Measurements from ENCODE around the gene TMEM151A. TPM values are rescaled to one million over a fixed set of nuclear protein-coding genes. Genes with fewer than 3 reads are reported as not detected.

TMEM151A gene
- total RNA-seq, 2 donors from 2014 or later: 0.27 TPM; not detected in 1

GRCh38 chr11:66333220-66333877 lies 41.7 kb downstream of the TMEM151A start:
- H3K4me3 ChIP-seq: no peak overlapping the region
- no peak for TF ChIP-seq CTCF (IDR thresholded peaks at IDR 0.05)
- H3K27ac ChIP-seq: no peak overlapping the region
- ATAC-seq (ENCODE audit: insufficient number of reproducible peaks, low FRiP score, low read depth): no peak
- H3K4me1 ChIP-seq (ENCODE audit: control insufficient read depth in 1 of 2, low read depth in 2 of 2): peaks cover 13 to 27% of the 10 kb centered on the region in 2 donors
- DNase-seq (ENCODE audit: low spot score): no peak
- peaks cover under 1% of the 10 kb centered on the region for H3K36me3 ChIP-seq
- H3K27me3 ChIP-seq (replicated peaks; ENCODE audit: insufficient read depth): no peaks in the 10 kb centered on the region
- H3K9me3 ChIP-seq: no peaks in the 10 kb centered on the region

DNA sequence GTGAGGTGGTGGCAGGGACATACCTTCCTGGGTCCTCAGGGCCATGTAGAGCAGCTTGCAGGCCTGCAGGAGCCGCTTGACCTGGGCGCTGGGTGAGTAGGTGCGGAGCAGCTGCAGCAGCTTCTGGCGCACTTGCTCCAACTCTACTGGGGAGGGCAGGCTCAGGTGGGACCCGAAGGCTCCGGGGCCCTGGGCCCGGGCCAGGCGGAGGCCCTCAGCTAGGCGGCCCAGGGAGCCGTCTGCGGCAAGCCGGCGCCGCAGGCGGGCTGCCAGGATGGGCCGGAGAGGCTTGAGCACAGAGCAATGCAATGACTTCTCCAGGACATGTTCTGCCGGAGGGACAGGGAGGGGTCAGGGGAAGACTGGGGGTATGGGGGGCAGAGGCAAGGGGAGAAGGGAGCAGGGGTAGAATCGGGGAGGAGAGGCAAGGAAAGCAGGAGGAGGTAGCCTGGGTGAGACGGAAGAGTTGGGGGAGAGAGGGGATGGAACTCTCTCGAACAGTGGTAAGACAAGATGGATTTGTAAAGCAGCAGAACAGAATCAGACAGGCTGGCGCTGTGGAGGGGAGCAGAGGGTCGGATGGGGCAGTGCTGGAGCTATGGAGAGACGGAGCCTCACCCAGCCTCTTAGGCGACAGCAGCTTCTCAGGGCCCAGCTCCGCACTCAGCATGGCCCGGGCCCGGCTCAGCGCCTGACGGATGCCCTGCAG lies 42.4 kb downstream of the TMEM151A start:
- Histone ChIP-seq H3K4me3 (no peak overlapping the region), H3K9me3 (no peaks in the 10 kb centered on the region), H3K36me3 (peaks cover 8% of the 10 kb centered on the region), H3K27ac (no peak overlapping the region), H3K27me3 (replicated peaks; ENCODE audit: insufficient read depth) (no peaks in the 10 kb centered on the region), H3K4me1 (ENCODE audit: control insufficient read depth in 1 of 2, low read depth in 2 of 2) (peaks cover 13 to 20% of the 10 kb centered on the region in 2 donors)
- DNase-seq (ENCODE audit: low spot score) (no peak), ATAC-seq (ENCODE audit: insufficient number of reproducible peaks, low FRiP score, low read depth) (no peak)
- no peak for TF ChIP-seq CTCF (IDR thresholded peaks at IDR 0.05)

DNA sequence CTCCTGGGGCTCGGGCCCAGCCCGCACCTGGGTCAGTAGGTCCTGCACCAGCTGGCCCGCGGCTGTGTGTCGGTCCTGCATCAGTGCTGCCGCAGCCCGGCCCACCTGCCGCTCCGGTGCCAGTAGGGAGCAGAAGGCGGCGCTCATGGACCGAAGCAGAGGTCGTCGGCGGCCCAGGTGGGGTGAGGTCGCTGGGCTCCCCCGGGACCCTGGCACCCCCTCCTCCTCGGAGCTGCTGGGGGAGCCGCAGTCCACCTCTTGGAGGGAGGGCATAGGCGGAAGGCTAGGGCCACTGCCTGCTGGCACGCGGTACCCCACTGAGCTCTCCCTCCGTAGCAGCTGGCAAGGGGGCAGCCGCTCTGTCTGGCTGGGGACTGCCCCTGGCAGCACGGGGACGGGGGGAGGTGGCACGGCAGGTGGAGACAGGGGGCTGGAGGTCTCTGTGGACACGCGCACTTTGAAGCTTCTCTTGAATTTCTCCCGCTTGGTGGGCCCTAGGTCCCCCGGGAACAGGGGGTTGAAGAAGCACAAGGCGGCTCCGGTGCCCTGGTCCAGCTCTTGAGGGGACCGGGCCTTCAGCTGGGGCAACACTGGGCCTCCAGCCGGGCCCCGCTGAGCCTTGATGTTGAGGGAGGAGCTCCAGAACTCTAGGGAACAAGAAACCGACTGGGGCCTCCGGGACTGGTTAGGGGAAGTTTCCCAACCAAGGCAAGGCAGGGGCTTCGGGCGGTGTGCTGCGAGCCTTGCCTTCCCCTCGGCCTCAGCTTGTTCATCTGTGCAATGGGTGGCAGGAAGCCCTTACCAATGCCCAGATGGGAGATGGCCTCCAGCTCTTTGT lies 43.1 kb downstream of the TMEM151A start:
- DNase-seq (ENCODE audit: low spot score) (no peak), ATAC-seq (ENCODE audit: insufficient number of reproducible peaks, low FRiP score, low read depth) (no peak)
- H3K27me3 ChIP-seq (replicated peaks; ENCODE audit: insufficient read depth): no peaks in the 10 kb centered on the region
- H3K27ac ChIP-seq: no peak overlapping the region
- H3K4me1 ChIP-seq (ENCODE audit: control insufficient read depth in 1 of 2, low read depth in 2 of 2): peaks cover 13 to 20% of the 10 kb centered on the region in 2 donors
- no peaks in the 10 kb centered on the region for H3K9me3 ChIP-seq
- TF ChIP-seq CTCF (IDR thresholded peaks at IDR 0.05): no peak
- peaks cover 10% of the 10 kb centered on the region for H3K36me3 ChIP-seq
- peak overlapping the region; percentile 83 for H3K4me3 ChIP-seq

GRCh38 chr11:66335531-66336233 lies 44.0 kb downstream of the TMEM151A start:
- H3K27ac ChIP-seq: peak overlapping the region; percentile 10 to 55
- peaks cover 13 to 20% of the 10 kb centered on the region in 2 donors for H3K4me1 ChIP-seq (ENCODE audit: control insufficient read depth in 1 of 2, low read depth in 2 of 2)
- H3K4me3 ChIP-seq: peak overlapping the region; percentile 83
- H3K36me3 ChIP-seq: peaks cover 18% of the 10 kb centered on the region
- DNase-seq (ENCODE audit: low spot score): no peak
- H3K27me3 ChIP-seq (replicated peaks; ENCODE audit: insufficient read depth): no peaks in the 10 kb centered on the region
- no peaks in the 10 kb centered on the region for H3K9me3 ChIP-seq
- no peak for TF ChIP-seq CTCF (IDR thresholded peaks at IDR 0.05)
- ATAC-seq (ENCODE audit: insufficient number of reproducible peaks, low FRiP score, low read depth): no peak

All from thoracic aorta (tissue), 2 donors.